DMS79 treated with DMSO at 0.1 percent for 48 hours (cell line): Measurements from ENCODE around the gene LPGAT1.
"Not testable (repeated sequence)": the region's sequence is repeated elsewhere in the genome, so short reads cannot be mapped to it uniquely, and the experiment has no call there.

ENCODE experiments used
- DNase-seq: peaks from one replicate; lab custom pipeline; 2025; lab: John Stamatoyannopoulos, UW

Gene LPGAT1, protein sequence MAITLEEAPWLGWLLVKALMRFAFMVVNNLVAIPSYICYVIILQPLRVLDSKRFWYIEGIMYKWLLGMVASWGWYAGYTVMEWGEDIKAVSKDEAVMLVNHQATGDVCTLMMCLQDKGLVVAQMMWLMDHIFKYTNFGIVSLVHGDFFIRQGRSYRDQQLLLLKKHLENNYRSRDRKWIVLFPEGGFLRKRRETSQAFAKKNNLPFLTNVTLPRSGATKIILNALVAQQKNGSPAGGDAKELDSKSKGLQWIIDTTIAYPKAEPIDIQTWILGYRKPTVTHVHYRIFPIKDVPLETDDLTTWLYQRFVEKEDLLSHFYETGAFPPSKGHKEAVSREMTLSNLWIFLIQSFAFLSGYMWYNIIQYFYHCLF

DNA sequence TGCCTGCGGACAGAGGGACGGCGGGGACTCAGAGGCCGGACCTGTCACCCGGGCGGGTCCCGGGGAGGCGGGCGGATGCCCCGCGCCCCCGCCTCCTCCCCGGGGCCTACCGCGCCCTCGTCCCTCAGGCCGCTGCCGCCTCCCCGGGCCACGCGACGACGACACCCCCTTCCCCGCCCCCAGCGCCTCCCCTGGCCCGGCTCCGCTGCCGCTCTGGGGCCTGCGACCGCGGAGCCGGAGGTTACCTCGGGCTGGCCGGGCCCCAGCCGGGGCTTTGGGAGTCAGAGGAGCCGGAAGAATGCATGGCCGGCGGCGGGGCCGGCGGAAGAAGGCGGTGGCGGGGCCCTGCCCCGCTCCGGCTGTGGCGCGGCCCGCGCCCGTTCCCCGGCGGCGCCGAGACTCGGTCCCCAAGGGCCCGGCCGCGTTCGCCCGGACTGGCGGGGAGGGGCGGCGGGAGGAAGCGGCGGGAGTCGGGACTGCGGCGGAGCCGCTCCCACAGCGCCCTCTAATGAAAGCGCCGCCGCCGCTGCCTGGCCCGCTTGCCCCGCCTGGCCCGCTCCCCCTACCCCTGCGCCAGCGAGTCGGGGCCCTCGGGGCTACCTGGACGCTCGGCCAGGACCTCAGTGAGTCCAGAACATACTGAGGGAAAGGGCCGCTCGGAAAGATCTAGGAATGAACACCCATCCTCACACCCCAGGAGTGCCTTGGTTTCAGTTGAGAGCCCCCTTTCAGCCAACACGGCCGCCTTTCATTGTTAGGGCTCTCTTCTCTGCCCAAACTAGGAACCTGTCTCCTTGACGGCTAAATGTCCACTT lies at the start of gene LPGAT1:
Gene LPGAT1, minus strand, starts transcription at position 436 of the 815 bp plus-strand sequence. CDS start 1,467 bp downstream, outside the sequence.
- DNase-seq = peak; percentile 65

DNA sequence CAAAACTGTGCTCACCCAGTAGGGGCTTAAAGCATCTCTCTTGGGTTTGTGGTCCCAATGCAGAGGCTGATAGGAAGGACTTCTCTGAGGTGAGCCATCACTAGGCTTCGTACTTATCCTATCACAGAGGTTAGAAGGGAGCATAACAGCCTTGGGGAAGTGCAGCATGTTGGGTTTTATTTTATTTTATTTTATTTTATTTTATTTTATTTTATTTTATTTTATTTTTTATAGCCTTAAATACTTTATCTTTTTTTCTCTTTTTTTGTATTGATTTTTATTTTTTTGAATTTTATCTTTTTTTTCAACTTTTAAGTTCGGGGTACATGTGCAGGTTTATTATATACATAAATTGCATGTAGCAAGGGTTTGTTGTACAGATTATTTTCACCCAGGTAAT lies 48.9 kb upstream of the LPGAT1 start:
- DNase-seq = no peak

DNA sequence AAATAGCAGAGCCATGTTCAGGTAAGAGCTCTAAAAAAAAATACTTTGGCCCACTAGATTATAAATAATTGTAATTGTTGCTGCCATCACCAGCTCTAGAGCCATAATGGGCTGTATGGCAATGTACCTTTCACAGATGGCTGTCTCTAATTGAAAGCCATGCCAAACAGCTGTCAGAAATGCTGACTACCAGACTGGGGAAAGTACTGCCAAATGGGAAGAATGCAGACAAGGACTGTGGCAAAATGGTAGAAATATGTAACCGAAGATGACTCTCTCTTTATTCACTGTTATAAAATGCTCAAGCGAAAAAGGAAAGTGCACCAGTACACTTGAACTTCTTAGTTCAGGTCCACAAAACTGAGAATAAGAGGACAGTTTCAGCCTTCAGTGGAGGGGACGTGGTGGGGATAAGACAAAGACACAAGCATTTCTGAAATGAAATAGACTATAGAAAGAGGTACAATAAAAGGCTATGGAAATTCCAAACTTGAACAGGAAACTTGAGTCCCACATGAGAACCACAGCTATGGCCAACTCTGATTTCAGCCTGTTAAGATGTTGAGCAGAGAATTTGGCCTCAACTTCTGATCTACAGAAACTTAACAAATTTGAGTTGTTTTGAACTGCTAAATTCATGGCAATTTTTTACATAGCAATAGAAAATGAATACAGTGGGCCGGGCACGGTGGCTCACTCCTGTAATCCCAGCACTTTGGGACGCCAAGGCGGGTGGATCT lies 46.5 kb upstream of the LPGAT1 start:
- no peak for DNase-seq

DNA sequence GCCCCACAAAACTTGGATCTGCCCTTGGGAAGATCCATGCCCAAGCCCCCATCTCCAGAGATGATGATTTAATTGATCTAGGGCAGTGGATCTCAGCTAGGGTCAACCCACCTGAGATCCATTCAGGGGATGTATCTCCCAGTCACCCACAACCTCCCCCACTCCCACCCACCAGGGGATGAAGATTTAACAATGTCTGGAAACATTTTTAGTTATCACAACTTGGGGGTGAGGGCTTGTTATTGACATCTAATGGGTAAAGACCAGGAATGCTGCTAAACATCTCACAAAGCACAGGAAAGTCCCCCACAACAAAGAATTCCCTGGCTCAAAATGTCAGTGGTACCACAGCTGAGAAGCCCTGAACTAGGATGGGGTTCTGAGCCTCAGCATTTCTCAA lies 45.0 kb upstream of the LPGAT1 start:
- DNase-seq = no peak

DNA sequence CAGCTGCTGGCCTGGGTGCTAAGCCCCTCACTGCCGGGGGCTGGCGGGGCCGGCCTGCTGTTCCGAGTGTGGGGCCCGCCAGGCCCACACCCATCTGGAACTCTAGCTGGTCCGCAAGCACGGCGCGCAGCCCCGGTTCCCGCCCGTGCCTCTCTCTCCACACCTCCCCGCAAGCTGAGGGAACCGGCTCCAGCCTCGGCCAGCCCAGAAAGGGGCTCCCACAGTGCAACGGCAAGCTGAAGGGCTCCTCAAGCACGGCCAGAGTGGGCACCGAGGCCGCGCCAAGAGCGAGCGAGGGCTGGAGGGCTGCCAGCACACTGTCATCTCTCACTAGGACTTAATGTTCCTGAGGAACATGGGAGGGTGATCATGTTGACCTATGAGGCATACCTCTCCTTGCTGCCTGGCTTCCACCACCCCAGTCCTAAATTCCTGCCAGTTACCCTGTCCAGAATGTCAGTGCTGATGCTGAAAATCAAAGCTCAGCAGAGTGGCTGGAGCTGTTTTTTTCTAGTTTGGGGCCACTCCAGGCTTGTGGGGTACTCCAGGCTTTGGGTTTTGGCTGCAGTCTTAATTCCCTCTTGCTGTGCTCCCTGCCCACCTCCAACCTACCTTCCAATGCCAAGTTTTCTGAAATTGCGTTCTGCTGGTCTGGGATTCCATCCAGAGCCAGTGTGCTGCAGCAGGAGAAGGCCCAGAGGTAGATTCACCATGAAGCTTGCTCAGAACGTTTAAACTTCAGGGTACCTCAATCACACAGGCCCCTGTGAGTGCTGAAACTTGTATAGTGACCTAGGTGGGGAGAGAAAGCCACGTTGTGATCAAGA lies 44.2 kb upstream of the LPGAT1 start:
- no peak for DNase-seq

DNA sequence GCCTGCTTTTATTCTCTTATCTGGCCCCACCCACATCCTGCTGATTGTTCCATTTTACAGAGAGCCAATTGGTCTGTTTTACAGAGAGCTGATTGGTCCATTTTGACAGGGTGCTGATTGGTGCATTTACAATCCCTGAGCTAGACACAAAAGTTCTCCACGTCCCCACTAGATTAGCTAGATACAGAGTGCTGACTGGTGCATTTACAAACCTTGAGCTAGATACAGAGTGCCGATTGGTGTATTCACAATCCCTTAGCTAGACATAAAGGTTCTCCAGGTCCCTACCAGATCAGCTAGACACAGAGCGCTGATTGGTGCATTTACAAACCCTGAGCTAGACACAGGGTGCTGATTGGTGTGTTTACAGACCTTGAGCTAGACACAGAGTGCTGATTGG lies 43.2 kb upstream of the LPGAT1 start:
- not testable (repeated sequence) for DNase-seq

DNA sequence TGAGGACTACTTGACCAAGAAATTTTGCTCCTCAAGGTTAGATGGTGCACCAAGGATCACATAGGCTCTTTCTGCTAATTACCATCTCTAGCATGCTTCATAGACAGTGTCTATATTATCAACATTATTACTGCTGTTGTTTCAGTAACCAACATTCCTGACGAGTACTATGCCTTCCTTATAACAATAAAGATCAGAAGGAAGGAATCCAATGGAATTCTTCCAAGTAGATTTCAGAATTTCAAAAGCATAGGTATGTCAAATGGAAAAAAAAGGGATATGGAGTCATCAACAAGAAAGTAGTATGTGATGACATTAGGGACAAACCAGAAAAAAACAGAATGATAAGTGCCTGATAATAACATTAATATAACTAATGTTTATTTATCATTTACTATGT lies 39.6 kb upstream of the LPGAT1 start:
- no peak for DNase-seq

DNA sequence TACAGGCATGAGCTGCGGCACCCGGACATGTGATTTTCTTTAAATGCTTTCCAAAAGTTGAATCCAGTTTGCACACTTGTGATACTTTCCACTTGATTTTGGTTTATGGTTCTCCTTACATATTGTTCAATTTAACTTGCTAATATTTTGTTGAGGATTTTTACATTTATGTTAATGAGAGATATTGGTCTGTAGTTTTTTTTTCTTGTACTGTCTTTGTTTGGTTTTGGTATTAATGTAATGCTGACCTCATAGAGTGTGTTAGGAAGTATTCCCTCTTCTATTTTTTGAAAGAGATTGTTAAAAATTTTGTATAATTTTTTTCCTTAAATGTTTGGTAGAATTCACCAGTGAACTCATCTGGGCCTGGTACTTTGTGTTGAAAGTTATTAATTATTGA lies 34.6 kb upstream of the LPGAT1 start:
- DNase-seq = no peak

DNA sequence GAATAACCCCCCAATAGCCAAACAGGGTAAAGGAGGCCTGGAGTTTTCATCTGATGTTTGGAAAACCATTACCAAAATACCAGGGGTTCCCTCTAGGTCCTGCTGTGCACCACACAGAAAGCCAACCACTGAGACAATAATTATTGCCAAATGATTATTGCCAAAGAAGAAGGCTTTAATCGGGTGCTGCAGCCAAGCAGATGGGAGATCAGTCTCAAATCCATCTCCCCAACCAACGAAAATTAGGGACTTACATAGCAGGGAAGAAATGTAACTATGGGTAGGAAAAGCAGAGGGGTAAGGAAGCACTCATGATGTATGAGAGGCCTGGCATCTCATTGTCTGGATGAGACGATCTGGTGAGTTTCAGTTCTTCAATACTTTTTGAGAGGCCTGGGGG lies 28.8 kb upstream of the LPGAT1 start:
- no peak for DNase-seq

DNA sequence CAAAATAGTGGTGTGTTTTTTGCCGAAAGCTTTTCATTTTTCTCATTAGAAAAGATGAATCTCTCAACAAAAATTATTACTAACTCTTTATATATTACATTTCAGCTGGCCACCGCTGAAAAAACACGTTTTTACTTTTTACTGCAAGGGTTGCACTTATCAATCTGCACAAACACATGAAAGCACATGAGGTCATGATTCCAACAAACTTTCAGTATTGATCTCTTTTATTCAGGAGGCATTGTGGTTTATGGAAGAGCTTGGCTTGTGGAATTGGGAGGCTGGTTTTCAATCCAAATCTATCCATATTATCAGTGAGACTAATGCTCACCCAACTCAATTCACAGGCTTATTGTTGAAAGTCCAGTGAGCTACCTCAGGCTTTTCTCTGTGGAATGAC lies 20.6 kb upstream of the LPGAT1 start:
- DNase-seq = no peak

DNA sequence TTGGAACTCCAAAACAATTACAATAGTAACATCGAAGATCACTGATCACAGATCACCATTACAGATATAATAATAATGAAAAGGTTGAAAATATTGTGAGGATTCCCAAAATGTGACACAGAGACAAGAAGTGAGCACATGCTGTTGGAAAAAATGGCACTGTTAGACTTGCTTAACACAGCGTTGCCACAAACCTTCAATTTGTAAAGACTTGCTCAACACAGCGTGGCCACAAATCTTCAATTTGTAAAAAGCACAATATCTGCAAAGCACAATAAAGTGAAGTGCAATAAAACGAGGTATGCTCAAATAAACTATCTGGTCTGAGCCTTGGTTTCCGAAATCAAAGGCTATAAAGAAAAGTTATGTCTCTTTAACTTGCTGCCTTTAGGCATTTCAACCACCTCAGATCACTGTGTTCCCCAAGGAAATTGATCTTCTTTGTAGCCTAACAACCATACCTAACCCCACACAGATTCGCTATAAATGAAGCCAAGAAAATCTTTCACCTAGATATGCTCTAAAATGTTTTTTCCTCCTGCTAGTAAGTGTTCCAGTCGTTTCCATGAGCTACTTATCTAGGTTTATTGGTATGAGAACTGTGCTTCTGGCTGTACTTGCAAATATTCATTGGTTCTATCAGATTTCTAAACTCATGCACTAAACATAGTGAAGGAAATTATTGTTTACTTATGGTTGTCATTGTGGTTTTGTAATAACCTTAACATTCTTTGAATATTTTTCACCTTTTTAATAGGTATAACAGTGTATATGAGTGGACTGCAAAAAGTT lies 13.1 kb upstream of the LPGAT1 start:
- DNase-seq = no peak

DNA sequence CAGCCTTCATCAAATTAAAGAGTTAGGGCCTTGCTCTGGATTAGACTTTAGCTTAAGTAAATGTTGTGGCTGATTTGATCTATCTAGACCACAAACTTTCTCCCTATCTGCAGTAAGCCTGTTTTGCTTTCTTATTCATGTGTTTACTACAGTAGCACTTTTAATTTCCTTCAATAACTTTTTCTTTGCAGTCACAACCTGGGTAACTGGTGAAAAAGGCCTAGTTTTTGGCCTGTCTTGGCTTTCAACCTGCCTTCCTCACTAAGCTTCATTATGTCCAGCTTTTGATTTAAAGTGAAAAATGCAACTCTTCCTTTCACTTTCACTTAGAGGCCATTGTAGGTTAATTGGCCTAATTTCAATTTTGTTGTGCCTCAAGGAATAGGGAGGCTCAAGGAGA lies 12.5 kb upstream of the LPGAT1 start:
- DNase-seq = no peak

DNA sequence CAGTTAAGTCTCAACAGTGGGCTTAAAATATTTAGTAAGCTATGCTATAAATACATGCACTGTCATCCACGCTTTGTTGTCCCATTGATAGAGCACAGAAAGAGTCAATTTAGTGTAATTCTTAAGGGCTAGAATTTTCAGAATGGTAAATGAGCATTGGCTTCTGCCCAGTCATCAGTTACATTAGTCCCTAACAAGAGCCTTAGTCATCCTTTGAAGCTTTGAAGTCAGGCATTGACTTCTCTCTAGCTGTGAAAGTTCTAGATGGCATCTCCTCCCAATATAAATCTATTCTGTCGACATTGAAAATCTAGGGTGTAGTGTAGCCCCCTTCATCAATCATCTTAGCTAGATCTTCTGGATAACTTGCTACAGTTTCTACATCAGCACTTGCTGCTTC lies 12.0 kb upstream of the LPGAT1 start:
- DNase-seq = no peak

DNA sequence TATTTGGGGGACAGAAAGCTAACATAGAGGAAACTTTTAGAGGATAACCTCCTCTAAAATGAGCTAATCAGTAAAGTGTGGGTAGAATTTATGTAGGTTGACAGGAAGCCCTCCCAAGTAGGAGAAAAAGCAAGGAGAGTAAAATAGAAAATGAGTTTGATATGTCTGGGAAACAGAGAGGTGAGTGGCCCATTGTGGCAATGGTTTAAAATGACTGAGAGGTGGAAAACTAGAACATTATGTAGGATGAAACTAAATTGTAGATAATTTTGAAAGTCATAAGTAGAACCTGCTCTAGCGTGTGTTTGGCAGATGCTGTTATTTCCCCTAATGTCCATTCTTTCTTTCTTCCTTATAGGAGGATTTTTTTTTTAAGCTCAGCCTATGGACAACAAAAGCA lies 8.5 kb upstream of the LPGAT1 start:
- DNase-seq = no peak

DNA sequence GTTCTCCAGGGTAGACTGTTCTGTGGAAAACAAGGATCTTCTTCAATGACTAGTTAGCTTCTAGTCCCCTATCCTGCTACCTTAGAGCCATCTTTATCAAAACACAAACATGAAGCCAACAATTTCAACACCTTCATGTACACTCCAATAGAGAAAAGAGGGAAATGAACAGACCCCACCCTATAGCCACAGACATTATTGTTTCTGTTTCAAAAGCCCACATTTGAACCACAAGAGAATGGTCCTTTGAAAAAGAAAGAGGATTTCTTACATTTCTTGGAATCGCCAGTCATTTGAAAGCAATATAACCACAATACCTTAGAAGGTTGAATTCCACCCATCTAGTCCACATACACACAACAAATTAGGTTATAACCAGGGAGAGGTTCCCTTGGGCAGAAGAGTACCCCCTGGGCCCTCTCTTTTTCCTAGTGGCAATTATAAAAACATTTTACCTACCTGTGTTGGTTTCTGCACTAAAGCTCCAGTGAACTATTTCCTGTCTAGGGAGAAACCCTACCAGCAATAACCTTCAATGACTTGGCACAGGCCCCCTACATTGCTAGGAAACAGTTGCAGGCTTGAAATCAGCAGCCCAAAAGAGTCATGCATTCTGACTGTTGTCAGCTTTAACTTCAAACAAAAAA lies 2.7 kb upstream of the LPGAT1 start:
- DNase-seq = no peak

DNA sequence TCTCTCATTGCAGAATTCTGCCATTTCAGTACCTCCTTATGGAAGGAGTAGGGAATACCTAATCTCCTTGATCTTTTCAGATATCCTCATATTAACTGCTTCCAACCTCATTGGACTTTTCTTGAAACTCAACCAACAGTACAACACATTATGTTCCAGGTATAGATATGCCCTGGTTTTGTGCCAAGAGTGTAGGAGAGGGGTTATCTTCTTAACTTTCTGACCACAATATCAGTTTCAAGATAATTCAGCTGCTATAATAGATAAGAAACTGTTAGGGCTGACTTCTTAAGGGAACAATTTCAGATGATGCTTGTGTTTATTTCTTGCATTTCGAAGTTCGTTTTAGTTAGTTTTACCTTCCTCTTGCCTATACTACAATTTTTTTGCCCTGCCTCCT lies 2.1 kb upstream of the LPGAT1 start:
- no peak for DNase-seq

DNA sequence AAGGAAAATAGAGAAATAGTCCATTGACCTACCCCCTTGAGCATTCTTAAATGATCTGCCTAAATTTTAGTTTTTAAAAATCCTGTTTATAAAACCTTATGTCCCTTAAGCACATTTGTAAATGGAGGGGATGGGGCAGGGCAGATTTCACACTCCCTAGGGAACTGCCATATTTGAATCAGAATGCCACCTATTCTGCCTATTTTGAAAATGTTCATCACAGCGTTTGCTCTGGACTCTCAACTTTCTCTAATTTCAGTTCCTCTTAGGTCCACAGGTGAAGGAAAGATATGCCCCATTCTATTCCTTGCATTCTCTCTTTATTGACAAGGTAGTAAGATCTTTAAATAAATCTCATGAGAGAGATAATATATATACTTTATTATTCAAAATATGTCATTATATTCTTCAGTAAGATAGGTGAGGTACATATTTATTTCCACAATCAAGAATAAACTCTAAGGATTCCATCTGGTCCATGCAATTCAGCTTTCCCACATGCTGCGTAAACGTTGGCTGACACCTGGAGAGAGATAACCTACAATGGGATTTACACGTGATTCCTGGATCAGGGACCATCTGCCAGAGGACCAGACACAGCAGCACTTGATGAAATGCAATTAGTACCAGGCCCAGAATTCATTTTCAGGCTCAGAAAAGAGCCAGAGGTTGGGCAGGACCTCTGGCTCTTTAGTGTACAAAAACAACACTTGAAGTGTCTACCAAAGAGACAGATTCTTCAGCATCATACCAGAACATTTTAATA lies 1.2 kb upstream of the LPGAT1 start:
- no peak for DNase-seq

DNA sequence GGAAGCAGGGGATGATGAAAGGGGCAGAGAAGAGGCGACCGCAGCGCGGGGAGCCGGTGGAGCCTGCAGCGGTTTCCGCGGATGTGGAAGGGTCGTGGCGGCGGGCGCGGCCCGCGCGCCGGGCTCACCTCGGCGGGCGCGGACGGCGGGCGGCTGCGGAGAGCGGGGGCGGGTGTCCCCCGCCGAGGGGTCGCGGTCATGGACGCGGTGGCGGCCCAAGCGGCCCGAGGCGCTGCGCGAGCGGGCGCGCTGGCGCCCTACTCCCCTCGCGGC lies 572 bp downstream of the LPGAT1 start:
- no peak for DNase-seq

DNA sequence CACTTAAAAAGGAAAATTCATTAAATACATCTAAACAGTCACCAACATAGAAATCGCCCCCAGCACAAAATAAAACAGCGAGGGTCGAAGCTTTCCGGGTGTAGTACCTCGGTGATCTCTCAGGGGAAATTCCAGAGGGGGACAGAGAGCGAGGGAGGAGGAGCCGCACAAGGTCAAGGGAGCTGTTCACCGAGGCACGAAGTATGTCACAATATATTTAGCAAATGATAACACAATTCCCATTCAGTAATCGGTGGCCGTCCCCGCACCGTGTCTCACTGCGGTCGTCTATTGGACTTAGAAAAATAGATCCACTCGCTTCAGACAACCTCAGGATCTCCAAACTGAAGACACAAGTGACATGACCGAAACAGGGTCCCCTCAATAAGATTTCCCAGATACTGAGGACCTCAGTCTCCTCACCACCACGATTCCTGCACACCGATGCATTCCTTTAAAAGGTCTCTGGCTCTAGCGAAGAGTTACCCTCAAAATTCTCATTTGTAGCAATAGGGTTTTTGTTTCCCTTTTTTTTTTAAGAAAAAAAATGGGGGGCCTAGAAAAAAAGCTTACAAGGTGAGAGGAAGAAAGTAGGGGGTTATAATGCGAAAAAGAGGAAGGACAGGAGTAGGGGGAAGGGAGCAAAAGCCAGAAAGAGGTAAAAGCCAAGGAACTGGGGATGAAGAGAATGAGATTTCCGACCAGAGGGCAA lies 1.1 kb downstream of the LPGAT1 start:
- peak; percentile 65 for DNase-seq
